T-helper 9 cell (primary cell): ENCODE results near the gene FOXO4.

Experiments
- DNase-seq: peaks from one replicate; pipeline ENCODE4 v3.0.0-alpha.2; 2020

FOXO4 gene

GRCh38 chrX:71144651-71145050 lies 49.0 kb downstream of the FOXO4 start, which contains the start of gene NLGN3:
Gene NLGN3, plus strand, starts transcription at chrX:71144841. Its CDS starts 2,909 bp downstream, at chrX:71147750.
- no peak for DNase-seq

DNA sequence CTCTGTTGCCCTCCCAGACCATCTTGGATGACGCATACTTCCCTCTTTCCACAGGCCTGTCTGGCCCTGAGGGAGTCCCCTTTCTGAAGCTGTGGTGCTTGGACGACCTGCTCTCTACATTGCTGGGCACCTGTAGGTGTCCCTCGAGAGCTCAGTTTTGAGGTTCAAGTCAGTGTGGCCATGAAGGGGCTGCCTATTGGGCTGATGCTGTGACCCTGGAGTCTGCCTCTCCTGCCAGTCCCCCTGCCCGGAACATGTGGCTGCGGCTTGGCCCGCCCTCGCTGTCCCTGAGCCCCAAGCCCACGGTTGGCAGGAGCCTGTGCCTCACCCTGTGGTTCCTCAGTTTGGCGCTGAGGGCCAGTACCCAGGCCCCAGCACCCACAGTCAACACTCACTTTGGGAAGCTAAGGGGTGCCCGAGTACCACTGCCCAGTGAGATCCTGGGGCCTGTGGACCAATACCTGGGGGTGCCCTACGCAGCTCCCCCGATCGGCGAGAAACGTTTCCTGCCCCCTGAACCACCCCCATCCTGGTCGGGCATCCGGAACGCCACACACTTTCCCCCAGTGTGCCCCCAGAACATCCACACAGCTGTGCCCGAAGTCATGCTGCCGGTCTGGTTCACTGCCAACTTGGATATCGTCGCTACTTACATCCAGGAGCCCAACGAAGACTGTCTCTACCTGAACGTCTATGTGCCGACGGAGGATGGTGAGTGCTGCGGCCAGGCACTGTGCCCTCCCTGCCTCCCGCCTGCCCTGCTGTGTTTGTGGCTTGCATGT lies 52.0 kb downstream of the FOXO4 start:
- no peak for DNase-seq

DNA sequence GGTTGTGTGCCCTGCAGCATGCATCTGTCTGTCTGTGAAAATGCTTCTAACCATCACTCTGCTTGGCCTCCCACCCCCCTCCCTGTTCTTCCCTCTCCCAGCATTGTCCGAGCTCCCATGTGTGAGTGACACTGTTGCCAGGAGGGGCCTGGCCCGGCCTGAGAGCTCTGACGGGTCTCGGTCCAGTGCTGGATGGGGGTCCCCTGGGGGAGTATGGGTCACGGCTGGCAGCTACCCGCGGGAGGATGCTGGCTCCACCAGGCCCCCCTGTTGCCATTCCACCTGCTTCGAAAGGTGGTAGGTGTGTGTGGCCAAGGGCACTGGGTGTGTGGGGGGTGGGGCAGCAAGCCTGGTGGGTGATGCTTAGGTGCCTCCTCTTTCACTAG lies 52.6 kb downstream of the FOXO4 start:
- DNase-seq: no peak

GRCh38 chrX:71151366-71151765 lies 55.7 kb downstream of the FOXO4 start:
- DNase-seq: no peak
